GM23338 (cell line): ENCODE measurements around the gene OR6B2.
A peak's percentile ranks its signal among the peaks of the same experiment; 100 is the strongest.

Experiments
- CTCF ChIP-seq, 2 experiments: fragments of 200-600 bp in 1 of 2; sonication (generic) in 1 of 2; conservative IDR thresholded peaks; 2 replicates each; pipeline versions ENCODE4 v1.5.1 to v1.6.1; 2016 to 2017; ENCODE audit warnings: antibody characterized with exemption in 2 of 2, low read depth in 2 of 2, mild to moderate bottlenecking in 2 of 2, moderate library complexity in 1 of 2
- ETS1 ChIP-seq: IDR thresholded peaks from 2 replicates; pipeline ENCODE4 v1.6.1; 2016; ENCODE audit warnings: antibody characterized with exemption
- EZH2 ChIP-seq: fragments of 200-600 bp; sonication (generic); IDR thresholded peaks from one replicate; pipeline ENCODE4 v1.8.0; 2017; ENCODE audit warnings: antibody characterized with exemption, mild to moderate bottlenecking, low read depth; ENCODE audit not compliant: unreplicated experiment
- EZH2phosphoT487 ChIP-seq: fragments of 200-600 bp; sonication (generic); IDR thresholded peaks from one replicate; pipeline ENCODE4 v1.8.1; 2018; ENCODE audit warnings: antibody characterized with exemption; ENCODE audit not compliant: unreplicated experiment
- JUNB ChIP-seq: IDR thresholded peaks from one replicate; pipeline ENCODE4 v1.6.1; 2016; ENCODE audit warnings: antibody characterized with exemption; ENCODE audit not compliant: unreplicated experiment
- NANOG ChIP-seq: IDR thresholded peaks from 2 replicates; pipeline ENCODE4 v1.6.1; 2016; ENCODE audit warnings: antibody characterized with exemption, borderline replicate concordance
- POLR2AphosphoS5 ChIP-seq: IDR thresholded peaks from 2 replicates; pipeline ENCODE4 v1.6.1; 2016; ENCODE audit warnings: antibody characterized with exemption, low read depth
- REST ChIP-seq: IDR thresholded peaks from one replicate; pipeline ENCODE4 v1.6.1; 2018; ENCODE audit warnings: antibody characterized with exemption; ENCODE audit not compliant: unreplicated experiment
- ZNF114 ChIP-seq: fragments of 250-450 bp; sonication (Bioruptor Pico); IDR thresholded peaks from 2 replicates; pipeline ENCODE4 v1.5.0; 2020; ENCODE audit warnings: mild to moderate bottlenecking, moderate library complexity
- ZNF331 ChIP-seq: fragments of 250-450 bp; sonication (Bioruptor Pico); IDR thresholded peaks from 2 replicates; pipeline ENCODE4 v1.5.0; 2020; ENCODE audit warnings: low read depth, mild to moderate bottlenecking, moderate library complexity
- ZNF462 ChIP-seq: fragments of 250-450 bp; sonication (Bioruptor Pico); IDR thresholded peaks from 2 replicates; pipeline ENCODE4 v1.5.0; 2020; ENCODE audit warnings: mild to moderate bottlenecking, moderate library complexity

- TF ChIP-seq CTCF (conservative IDR thresholded peaks at IDR 0.05; ENCODE audit: low read depth in 2 of 2), result peak; percentile 75 to 94
- no peak for TF ChIP-seq EZH2phosphoT487
- TF ChIP-seq EZH2, result no peak
- no peak for TF ChIP-seq POLR2AphosphoS5
- no peak for TF ChIP-seq JUNB
- no peak for TF ChIP-seq ZNF114 (CRISPR knock-in tag)
- TF ChIP-seq ETS1, result no peak
- TF ChIP-seq ZNF331 (CRISPR knock-in tag), result no peak
- TF ChIP-seq ZNF462 (CRISPR knock-in tag), result no peak
- no peak for TF ChIP-seq NANOG
- TF ChIP-seq REST, result no peak
These were observed 38.4 kb downstream of the OR6B2 start for GRCh38 chr2:239991689-239992314.
